ENCODE data around the gene ALG6.

Gene ALG6

GRCh38 chr1:63367215-63368103, at the start of gene ALG6:
Gene ALG6, plus strand, starts transcription at chr1:63367627. Its CDS starts 3,351 bp downstream, at chr1:63370978.
- DNase-seq: peak; percentile 90

- DNase-seq: no peak
Measured at GRCh38 chr1:63317817-63318152, 49.6 kb upstream of the ALG6 start.

GRCh38 chr1:63318201-63318979, 49.0 kb upstream of the ALG6 start:
- DNase-seq: no peak

DNA sequence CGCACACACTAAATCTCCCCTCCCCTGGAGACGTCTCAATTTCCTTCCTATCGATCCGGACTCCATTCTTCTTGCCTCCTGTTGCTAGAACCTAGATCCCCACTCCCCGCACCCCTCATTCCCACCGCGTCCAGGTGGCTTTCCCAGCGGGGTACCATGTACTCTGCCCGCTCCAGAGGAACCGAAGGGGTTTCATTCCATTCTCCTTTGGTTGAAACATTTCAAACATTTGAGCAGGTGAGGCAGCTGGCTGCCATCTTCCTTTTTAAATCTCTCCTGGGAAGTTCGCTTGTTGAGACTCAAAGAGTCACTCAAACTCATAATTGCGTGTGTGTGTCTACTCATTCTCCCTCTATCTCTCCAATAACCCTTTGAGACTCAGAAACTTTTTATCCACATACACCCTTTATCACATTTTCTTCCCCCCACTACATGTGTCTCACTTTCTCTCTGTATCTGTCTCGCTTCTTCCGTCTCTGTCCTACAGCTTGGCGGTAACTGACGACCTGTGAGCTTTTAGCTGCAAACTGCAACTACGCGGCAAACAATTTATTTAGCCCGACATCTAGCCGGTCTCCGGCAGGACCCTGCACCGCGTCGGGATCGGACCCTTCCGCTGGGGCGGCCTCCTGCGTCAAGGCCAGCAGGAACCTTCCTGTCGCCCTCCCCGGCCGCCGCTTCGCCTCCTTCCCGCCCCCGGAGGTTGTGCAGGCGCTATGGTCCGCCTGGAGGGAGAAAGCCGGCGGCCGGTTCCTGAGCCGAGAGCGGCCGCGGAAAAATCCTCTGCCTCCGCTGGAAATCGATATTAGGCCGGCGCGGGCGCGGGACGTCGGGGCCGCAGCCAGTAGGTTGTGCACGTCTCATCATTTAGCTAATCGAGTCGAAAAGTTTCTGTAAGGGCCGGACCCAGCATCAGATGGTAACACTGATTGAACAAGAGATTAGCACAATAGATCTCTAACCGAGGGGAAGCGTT, 48.1 kb upstream of the ALG6 start:
- no peak for DNase-seq

DNA sequence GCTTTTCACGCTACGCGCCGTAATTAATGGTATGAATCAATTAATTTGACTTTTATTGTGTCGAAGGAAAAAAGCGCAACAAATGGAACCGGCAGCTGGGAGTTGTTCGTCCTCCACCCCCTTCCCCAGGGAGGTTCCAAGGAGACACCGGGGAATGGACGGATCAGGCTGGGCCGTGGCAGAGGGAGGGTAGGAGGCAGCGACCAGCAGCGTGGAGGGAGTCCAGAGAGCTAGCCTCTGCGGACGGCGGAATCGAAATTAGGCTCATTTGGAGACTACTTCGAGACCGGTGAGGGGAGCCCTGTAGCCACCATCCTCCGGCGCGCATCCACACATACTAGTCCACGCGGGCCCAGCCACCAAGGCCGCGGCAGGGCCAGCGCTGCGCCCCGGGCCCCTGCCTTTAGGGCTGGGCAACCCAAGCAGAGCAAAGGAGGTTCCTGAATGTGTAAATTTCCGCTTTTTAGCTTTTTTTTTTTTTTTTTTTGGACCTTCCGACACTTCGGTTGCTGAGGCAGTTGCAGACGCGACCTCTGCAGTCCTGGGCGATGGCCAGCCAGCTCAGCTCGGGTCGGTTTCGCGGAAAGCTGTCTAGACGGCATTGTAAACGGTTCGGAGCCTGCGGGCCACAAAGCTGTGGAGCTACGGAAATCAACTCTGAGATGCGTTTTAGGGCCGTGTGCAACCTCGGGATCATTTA, 47.3 kb upstream of the ALG6 start:
- DNase-seq: no peak

- DNase-seq: no peak
Measured at GRCh38 chr1:63321066-63321784, 46.2 kb upstream of the ALG6 start.

GRCh38 chr1:63321785-63322113, 45.7 kb upstream of the ALG6 start:
- no peak for DNase-seq

DNA sequence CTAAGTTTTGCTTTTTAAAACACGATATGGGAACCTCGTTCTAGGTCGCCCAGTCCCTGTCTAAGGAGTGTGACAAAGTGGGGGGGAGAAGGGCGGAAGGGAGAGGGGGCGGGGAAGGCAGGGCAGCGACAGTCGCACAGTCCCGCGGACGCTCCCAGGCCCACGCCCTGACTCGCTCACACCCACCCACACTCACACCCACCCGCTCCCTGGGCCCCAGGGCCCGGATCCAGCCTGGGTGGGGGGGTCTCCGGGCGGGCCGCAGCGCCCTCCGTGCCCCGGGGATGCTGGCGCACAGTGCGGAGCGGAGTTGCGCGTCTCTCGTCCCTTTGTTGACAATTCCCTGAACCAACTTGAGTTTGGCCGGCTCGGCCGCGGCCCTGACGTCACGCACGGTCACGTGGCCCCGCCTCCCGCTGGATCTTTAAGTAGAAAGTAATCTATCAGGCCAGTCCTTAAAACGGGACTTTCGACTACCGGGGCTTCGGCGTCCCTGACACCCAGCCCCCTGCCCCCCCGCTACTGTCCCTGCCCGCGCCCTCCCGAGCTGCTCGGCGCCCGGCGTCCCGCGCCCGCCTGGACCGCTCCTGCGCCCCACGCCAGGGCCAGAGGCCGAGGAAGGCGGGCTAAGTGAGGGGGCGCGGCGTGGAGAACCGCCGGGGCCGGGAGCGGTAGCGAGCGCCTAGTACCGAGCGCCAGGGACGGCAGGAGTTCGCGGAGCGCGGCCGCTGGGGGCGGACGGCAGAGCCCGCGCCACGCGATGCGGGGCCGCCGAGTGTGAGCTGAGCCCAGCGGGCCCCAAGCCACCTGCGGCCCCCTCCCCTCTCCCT, 45.1 kb upstream of the ALG6 start, which contains the start of gene FOXD3:
Gene FOXD3 (plus strand): TSS at position 454 of the 830 bp plus-strand sequence. CDS start 492 bp downstream, outside the sequence.
- DNase-seq: peak; percentile 20

DNA sequence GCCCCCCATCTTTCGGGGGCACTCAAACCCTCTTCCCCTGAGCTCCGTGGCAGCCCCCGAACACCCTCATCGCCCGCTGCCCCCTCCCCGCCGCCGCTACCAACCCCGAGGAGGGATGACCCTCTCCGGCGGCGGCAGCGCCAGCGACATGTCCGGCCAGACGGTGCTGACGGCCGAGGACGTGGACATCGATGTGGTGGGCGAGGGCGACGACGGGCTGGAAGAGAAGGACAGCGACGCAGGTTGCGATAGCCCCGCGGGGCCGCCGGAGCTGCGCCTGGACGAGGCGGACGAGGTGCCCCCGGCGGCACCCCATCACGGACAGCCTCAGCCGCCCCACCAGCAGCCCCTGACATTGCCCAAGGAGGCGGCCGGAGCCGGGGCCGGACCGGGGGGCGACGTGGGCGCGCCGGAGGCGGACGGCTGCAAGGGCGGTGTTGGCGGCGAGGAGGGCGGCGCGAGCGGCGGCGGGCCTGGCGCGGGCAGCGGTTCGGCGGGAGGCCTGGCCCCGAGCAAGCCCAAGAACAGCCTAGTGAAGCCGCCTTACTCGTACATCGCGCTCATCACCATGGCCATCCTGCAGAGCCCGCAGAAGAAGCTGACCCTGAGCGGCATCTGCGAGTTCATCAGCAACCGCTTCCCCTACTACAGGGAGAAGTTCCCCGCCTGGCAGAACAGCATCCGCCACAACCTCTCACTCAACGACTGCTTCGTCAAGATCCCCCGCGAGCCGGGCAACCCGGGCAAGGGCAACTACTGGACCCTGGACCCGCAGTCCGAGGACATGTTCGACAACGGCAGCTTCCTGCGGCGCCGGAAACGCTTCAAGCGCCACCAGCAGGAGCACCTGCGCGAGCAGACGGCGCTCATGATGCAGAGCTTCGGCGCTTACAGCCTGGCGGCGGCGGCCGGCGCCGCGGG, 44.2 kb upstream of the ALG6 start:
- peak; percentile 41 for DNase-seq

- DNase-seq: no peak
Measured at GRCh38 chr1:63323865-63324778, 43.3 kb upstream of the ALG6 start.

DNA sequence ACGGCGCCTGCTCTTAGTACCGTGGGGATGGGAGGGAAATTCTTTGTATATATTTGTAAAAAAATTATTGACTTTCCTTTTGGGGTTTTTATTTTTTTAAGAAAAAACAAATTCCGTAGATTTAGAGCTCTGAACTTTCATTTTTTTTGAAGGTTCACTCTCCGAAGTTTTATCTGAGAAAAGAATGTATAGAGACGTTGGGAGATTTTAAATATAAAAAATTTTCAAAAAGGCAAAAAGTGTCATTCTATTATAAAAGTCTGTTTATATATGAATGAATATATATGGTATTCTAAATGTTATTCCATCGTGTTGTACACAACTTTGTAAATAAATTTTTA, 42.7 kb upstream of the ALG6 start:
- DNase-seq: no peak

GRCh38 chr1:63325279-63325985, 42.0 kb upstream of the ALG6 start:
- DNase-seq: no peak

GRCh38 chr1:63326106-63326472, 41.3 kb upstream of the ALG6 start:
- no peak for DNase-seq

DNA sequence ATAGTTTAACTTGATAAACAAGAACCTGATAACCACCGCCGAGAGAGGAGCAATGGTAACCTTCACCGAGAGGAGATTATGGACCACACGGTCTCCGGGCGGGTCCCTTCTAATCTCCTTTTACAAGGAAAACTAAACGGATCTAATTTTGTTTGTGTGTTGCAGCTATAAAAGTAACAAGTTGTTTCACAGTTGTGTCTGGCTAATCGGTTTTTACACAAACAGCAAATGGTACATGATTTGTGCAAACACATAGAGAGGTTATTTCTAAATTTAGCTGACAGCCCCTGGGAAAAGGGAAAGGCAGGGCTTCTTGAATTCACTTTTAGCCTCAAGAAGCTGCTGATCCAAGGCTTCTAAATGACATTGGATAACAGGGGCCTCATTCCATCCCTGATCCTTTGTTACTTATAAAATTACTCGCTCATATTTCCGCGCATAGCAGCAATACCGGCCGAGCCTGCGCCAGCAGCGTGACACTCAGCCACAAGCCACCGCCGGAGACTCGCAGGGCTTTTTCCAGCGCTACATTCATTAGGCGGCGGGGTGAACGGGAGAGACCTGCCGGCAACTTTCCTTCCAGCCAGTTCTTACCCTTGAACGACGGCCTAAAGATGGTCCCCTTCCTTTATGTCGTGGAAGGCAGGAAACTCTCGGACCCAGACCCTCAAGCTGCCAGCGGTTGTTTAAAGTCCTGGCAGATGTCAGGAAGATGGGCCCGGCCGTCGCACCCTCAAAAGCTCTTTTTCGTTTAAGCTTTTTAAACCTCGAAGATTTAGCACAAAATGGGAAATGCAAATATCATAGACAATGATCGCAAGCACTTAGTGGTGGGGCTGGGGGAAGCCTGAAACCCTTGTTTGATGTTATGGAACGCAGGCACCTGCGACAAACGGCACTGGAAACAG, 40.7 kb upstream of the ALG6 start:
- DNase-seq: no peak

DNA sequence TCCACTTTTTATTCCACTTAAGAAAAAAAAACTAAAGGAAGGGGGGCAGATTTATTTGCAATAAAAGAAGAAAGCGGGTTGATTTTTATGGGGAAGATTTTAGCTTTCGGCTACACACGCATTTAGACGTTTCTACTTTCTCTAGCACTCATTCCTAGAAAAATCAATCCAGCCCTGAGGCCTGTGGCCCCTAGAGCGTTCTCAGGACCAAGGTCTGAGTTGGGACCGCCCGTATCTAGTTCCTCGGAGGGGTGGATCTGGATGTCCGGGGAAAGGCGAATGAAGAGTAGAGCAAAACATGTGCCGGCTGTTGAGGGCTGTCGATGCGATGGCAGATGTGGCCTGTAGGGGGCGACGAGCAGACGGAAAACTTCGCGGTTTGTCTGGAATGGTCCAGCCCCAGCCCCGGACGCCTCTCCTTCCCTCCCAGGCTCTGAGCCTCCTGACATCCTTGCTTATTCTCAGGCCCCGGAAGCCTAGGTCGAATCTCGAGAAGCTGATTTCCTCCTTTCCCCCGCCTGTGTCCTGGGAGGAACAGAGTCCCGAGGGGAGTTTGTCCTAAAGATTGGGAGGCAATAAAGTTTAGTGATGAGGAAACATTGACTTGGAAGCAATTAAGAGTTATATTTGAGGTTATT, 39.9 kb upstream of the ALG6 start:
- DNase-seq: peak; percentile 59

DNA sequence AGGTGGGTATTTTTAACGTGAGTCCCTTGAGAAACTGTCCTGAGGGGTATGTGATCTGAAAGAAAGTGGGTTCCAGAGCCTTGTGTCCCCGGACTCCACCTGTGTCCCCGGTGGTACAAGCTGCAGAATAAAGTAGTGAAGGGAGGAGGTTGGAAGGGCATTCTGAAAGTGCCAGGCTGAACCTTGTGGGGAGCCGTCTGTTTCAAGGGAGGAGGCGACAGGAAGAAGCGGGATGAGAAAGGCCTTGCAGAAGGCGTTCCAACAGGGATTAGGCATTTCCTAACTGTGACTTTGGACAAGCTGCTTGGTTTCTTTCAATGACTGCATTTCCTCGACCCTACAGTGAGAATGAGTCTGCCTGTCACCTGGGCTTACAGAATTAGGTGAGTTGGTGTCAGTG, 39.3 kb upstream of the ALG6 start:
- no peak for DNase-seq
